Measurements from ENCODE around the gene ZNF81. TPM values are rescaled to one million over a fixed set of nuclear protein-coding genes. Genes with fewer than 3 reads are reported as not detected.
A peak's percentile ranks its signal among the peaks of the same experiment; 100 is the strongest.

ZNF81 gene
- total and polyA plus RNA-seq, 4 donors, result 0.74 to 5.4 (median 2.0) TPM

- no peak overlapping the region for H3K9ac ChIP-seq (ENCODE audit: low read depth in 1 of 2, low read length in 2 of 2)
- peaks cover 0 to 5% (median 0%) of the 10 kb centered on the region in 4 donors for H3K36me3 ChIP-seq (ENCODE audit: control insufficient read depth in 4 of 4, insufficient read depth in 3 of 4, low read depth in 1 of 4, low read length in 3 of 4)
- H3K27ac ChIP-seq (ENCODE audit: low read depth in 1 of 2, low read length in 2 of 2), result no peak overlapping the region
- no peak overlapping the region for H3K4me3 ChIP-seq (ENCODE audit: low read depth in 1 of 3, low read length in 3 of 3)
- peaks cover 0 to 3% (median 0%) of the 10 kb centered on the region in 4 donors for H3K4me1 ChIP-seq (ENCODE audit: control insufficient read depth in 4 of 4, insufficient read depth in 4 of 4, low read length in 3 of 4)
- TF ChIP-seq, protein P1, sequence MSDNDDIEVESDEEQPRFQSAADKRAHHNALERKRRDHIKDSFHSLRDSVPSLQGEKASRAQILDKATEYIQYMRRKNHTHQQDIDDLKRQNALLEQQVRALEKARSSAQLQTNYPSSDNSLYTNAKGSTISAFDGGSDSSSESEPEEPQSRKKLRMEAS (IDR thresholded peaks at IDR 0.05), result no peak
- TF ChIP-seq TAF1 (conservative IDR thresholded peaks at IDR 0.05), result no peak
- no peak for TF ChIP-seq REST (IDR thresholded peaks at IDR 0.05)
- no peak for TF ChIP-seq GABPA (IDR thresholded peaks at IDR 0.05 in 1 of 2, conservative IDR thresholded peaks at IDR 0.05 in 1 of 2)
- no peak for TF ChIP-seq SP1 (IDR thresholded peaks at IDR 0.05)
- no peak for TF ChIP-seq ZBTB33 (IDR thresholded peaks at IDR 0.05)
- no peak for TF ChIP-seq JUND (IDR thresholded peaks at IDR 0.05)
- no peak for TF ChIP-seq FOXA1 (IDR thresholded peaks at IDR 0.05)
- 100% methylated on average over 1 of the region's 1 CpG for WGBS
- no peaks in the 10 kb centered on the region for H3K9me3 ChIP-seq (ENCODE audit: control insufficient read depth in 4 of 4, low read length in 3 of 4)
- no peaks in the 10 kb centered on the region for H3K27me3 ChIP-seq (ENCODE audit: control insufficient read depth in 4 of 4, insufficient read depth in 4 of 4, low read length in 3 of 4)
- DNase-seq (ENCODE audit: low spot score), result no peak
These were observed 7.4 kb downstream of the ZNF81 start for GRCh38 chrX:47844117-47844516.

- Histone ChIP-seq H3K27ac (ENCODE audit: low read depth in 1 of 2, low read length in 2 of 2) (no peak overlapping the region), H3K4me1 (ENCODE audit: control insufficient read depth in 4 of 4, insufficient read depth in 4 of 4, low read length in 3 of 4) (peaks cover 0 to 3% (median 0%) of the 10 kb centered on the region in 4 donors), H3K36me3 (ENCODE audit: control insufficient read depth in 4 of 4, insufficient read depth in 3 of 4, low read depth in 1 of 4, low read length in 3 of 4) (peaks cover 0 to 8% (median 0%) of the 10 kb centered on the region in 4 donors), H3K4me3 (ENCODE audit: low read depth in 1 of 3, low read length in 3 of 3) (no peak overlapping the region), H3K9me3 (ENCODE audit: control insufficient read depth in 4 of 4, low read length in 3 of 4) (no peaks in the 10 kb centered on the region), H3K27me3 (ENCODE audit: control insufficient read depth in 4 of 4, insufficient read depth in 4 of 4, low read length in 3 of 4) (no peaks in the 10 kb centered on the region), H3K9ac (ENCODE audit: low read depth in 1 of 2, low read length in 2 of 2) (peak overlapping the region in 1 of 2 donors; percentile 29)
- 48% methylated on average over 7 of the region's 7 CpGs for WGBS
- TF ChIP-seq FOXA2 (IDR thresholded peaks at IDR 0.05) (no peak), HNF4A (conservative IDR thresholded peaks at IDR 0.05) (peak in 1 of 2 donors; percentile 16)
- DNase-seq (ENCODE audit: low spot score), result no peak
These were observed 9.3 kb downstream of the ZNF81 start for GRCh38 chrX:47846040-47846439.

- peaks cover 0 to 3% (median 0%) of the 10 kb centered on the region in 4 donors for H3K4me1 ChIP-seq (ENCODE audit: control insufficient read depth in 4 of 4, insufficient read depth in 4 of 4, low read length in 3 of 4)
- H3K4me3 ChIP-seq (ENCODE audit: low read depth in 1 of 3, low read length in 3 of 3), result no peak overlapping the region
- no peaks in the 10 kb centered on the region for H3K9me3 ChIP-seq (ENCODE audit: control insufficient read depth in 4 of 4, low read length in 3 of 4)
- no peaks in the 10 kb centered on the region for H3K27me3 ChIP-seq (ENCODE audit: control insufficient read depth in 4 of 4, insufficient read depth in 4 of 4, low read length in 3 of 4)
- no peak overlapping the region for H3K27ac ChIP-seq (ENCODE audit: low read depth in 1 of 2, low read length in 2 of 2)
- no peak overlapping the region for H3K9ac ChIP-seq (ENCODE audit: low read depth in 1 of 2, low read length in 2 of 2)
- no peak for DNase-seq (ENCODE audit: low spot score)
- peaks cover 0 to 8% (median 1%) of the 10 kb centered on the region in 4 donors for H3K36me3 ChIP-seq (ENCODE audit: control insufficient read depth in 4 of 4, insufficient read depth in 3 of 4, low read depth in 1 of 4, low read length in 3 of 4)
- WGBS, result 83% methylated on average over 2 of the region's 2 CpGs
- TF ChIP-seq TAF1 (conservative IDR thresholded peaks at IDR 0.05) (no peak), GABPA (IDR thresholded peaks at IDR 0.05 in 1 of 2, conservative IDR thresholded peaks at IDR 0.05 in 1 of 2) (no peak), JUND (IDR thresholded peaks at IDR 0.05) (no peak), NR2F2 (IDR thresholded peaks at IDR 0.05) (no peak), EGR1 (IDR thresholded peaks at IDR 0.05; ENCODE audit: low read depth in 2 of 2) (no peak), HNF4A (conservative IDR thresholded peaks at IDR 0.05) (no peak), SP1 (IDR thresholded peaks at IDR 0.05) (no peak), HNF4G (IDR thresholded peaks at IDR 0.05) (no peak), RAD21 (IDR thresholded peaks at IDR 0.05) (no peak), ZBTB33 (IDR thresholded peaks at IDR 0.05) (no peak), CTCF (IDR thresholded peaks at IDR 0.05; ENCODE audit: low read depth, low read length, missing input control) (no peak), RXRA (IDR thresholded peaks at IDR 0.05) (no peak), FOXA1 (IDR thresholded peaks at IDR 0.05) (no peak)
- TF ChIP-seq, protein P1 (IDR thresholded peaks at IDR 0.05), result no peak
These were observed 13.1 kb downstream of the ZNF81 start for GRCh38 chrX:47849778-47850177.
